CD14-positive monocyte (primary cell): Measurements from ENCODE around the gene MRPS27. TPM values are rescaled to one million over a fixed set of nuclear protein-coding genes. Genes with fewer than 3 reads are reported as not detected.

Experiments used
- DNase-seq, 3 donors: peaks; one replicate each; pipeline ENCODE4 v3.0.0-alpha.2; 2011 to 2022
- H2AFZ ChIP-seq: 2 replicates; pipeline ENCODE4 v1.6.0; 2012; ENCODE audit warnings: mild to moderate bottlenecking, low read depth, low read length, inconsistent platforms; ENCODE audit not compliant: insufficient read depth, poor library complexity, severe bottlenecking
- H3K27ac ChIP-seq, 2 donors: 1 replicate in 1 of 2; 2 replicates in 1 of 2; pipeline ENCODE4 v1.5.1; 2012 to 2013; ENCODE audit warnings: low read length in 2 of 2, control low read depth in 1 of 2, inconsistent platforms in 1 of 2, low read depth in 1 of 2, mild to moderate bottlenecking in 1 of 2
- H3K27me3 ChIP-seq, 2 donors: one replicate each; pipeline versions ENCODE4 v1.6.0 to v1.6.1; 2011 to 2013; ENCODE audit warnings: low read length in 2 of 2; ENCODE audit not compliant: control insufficient read depth in 2 of 2, insufficient read depth in 2 of 2
- H3K36me3 ChIP-seq, 2 donors: replicated peaks in 1 of 2; 1 replicate in 1 of 2; 2 replicates in 1 of 2; pipeline versions ENCODE4 v1.5.1 to v1.6.1; 2012 to 2013; ENCODE audit warnings: low read length in 2 of 2, control low read depth in 1 of 2, inconsistent platforms in 1 of 2, mild to moderate bottlenecking in 1 of 2; ENCODE audit not compliant: insufficient read depth in 2 of 2, control insufficient read depth in 1 of 2
- H3K4me1 ChIP-seq, 2 donors: 1 replicate in 1 of 2; 2 replicates in 1 of 2; pipeline versions ENCODE4 v1.5.1 to v1.6.1; 2012 to 2013; ENCODE audit warnings: low read length in 2 of 2, control low read depth in 1 of 2, inconsistent platforms in 1 of 2, mild to moderate bottlenecking in 1 of 2, moderate library complexity in 1 of 2; ENCODE audit not compliant: insufficient read depth in 2 of 2, control insufficient read depth in 1 of 2
- H3K4me2 ChIP-seq: replicated peaks from 2 replicates; pipeline ENCODE3; 2012; ENCODE audit warnings: low read length, moderate library complexity, mild to moderate bottlenecking; ENCODE audit not compliant: poor library complexity, severe bottlenecking; ENCODE audit errors: extremely low read depth
- H3K4me3 ChIP-seq, 3 experiments: fragments of 200-600 bp in 1 of 3; sonication (generic) in 1 of 3; replicated peaks in 1 of 3; 1 replicate in 2 of 3; 2 replicates in 1 of 3; pipeline ENCODE4 v1.5.1; 2011 to 2013; ENCODE audit warnings: low read length in 3 of 3, mild to moderate bottlenecking in 3 of 3, control low read depth in 2 of 3, low read depth in 2 of 3, inconsistent platforms in 1 of 3, moderate library complexity in 1 of 3
- H3K79me2 ChIP-seq: 2 replicates; pipeline ENCODE4 v1.6.0; 2012; ENCODE audit warnings: mild to moderate bottlenecking, control low read depth, inconsistent platforms, low read length, moderate library complexity; ENCODE audit not compliant: insufficient read depth
- H3K9ac ChIP-seq: 2 replicates; pipeline ENCODE4 v1.6.0; 2017; ENCODE audit warnings: low read length, mild to moderate bottlenecking; ENCODE audit not compliant: insufficient read depth, poor library complexity, severe bottlenecking
- H3K9me3 ChIP-seq, 2 donors: replicated peaks in 1 of 2; 1 replicate in 1 of 2; 2 replicates in 1 of 2; pipeline versions ENCODE4 v1.5.1 to v1.6.1; 2012 to 2013; ENCODE audit warnings: low read length in 2 of 2, control low read depth in 1 of 2; ENCODE audit not compliant: control insufficient read depth in 1 of 2, insufficient read depth in 1 of 2
- H4K20me1 ChIP-seq: 2 replicates; pipeline ENCODE4 v1.6.0; 2012; ENCODE audit warnings: mild to moderate bottlenecking, low read length, control low read depth, moderate library complexity; ENCODE audit not compliant: insufficient read depth
- H3K27ac Mint-ChIP-seq, 7 donors: one replicate each; pipeline ENCODE4 v1.8.0; 2020; ENCODE audit warnings: mild to moderate bottlenecking in 7 of 7, mixed read lengths in 7 of 7, moderate library complexity in 6 of 7, inconsistent platforms in 2 of 7
- H3K27me3 Mint-ChIP-seq, 3 donors: one replicate each; pipeline ENCODE4 v1.8.0; 2021 to 2022; ENCODE audit warnings: low read depth in 3 of 3, mild to moderate bottlenecking in 3 of 3, mixed read lengths in 3 of 3, moderate library complexity in 3 of 3, inconsistent platforms in 1 of 3
- H3K36me3 Mint-ChIP-seq, 2 donors: one replicate each; pipeline ENCODE4 v1.8.0; 2020; ENCODE audit warnings: mixed read lengths in 2 of 2, inconsistent platforms in 1 of 2, mild to moderate bottlenecking in 1 of 2
- H3K4me1 Mint-ChIP-seq: one replicate; pipeline ENCODE4 v1.8.0; 2020; ENCODE audit warnings: mild to moderate bottlenecking, mixed read lengths
- H3K4me3 Mint-ChIP-seq, 2 donors: one replicate each; pipeline ENCODE4 v1.8.0; 2020; ENCODE audit warnings: mild to moderate bottlenecking in 2 of 2, mixed read lengths in 2 of 2, moderate library complexity in 1 of 2
- H3K9me3 Mint-ChIP-seq, 7 donors: one replicate each; pipeline ENCODE4 v1.8.0; 2020 to 2022; ENCODE audit warnings: mixed read lengths in 7 of 7, mild to moderate bottlenecking in 6 of 7, moderate library complexity in 6 of 7, inconsistent platforms in 2 of 7
- CTCF ChIP-seq: fragments of 200-600 bp; IDR thresholded peaks from one replicate; pipeline ENCODE4 v1.8.0; 2022; ENCODE audit warnings: antibody characterized with exemption, mild to moderate bottlenecking
- WGBS: methylation state at CpG from one replicate; pipeline ENCODE4 v1.1.5; 2013; ENCODE audit warnings: missing lambda C conversion rate; ENCODE audit not compliant: insufficient coverage; 5-methylcytosine and 5-hydroxymethylcytosine counted together
- intact Hi-C, 2 donors: fragments of 100-400 bp; cut with micrococcal nuclease; formaldehyde crosslinking; loops; one replicate each; pipeline versions ENCODE4 v1.15.0 to v1.15.1; 2023
- polyA plus RNA-seq, 3 donors: library from polyadenylated mRNA; depleted of rRNA in 1 of 3; unstranded in 2 of 3; stranded (reverse) in 1 of 3; fragments of 300-500 nt in 2 of 3; fragments of >200 nt in 1 of 3; fragmentation: Illumina TruSeq in 2 of 3; gene quantifications; 1 replicate in 2 of 3; 2 replicates in 1 of 3; pipeline ENCODE4 v1.2.3, GENCODE V29; 2012 to 2021

MRPS27 gene
- polyA plus RNA-seq, 3 donors: 13.3 to 19.2 (median 15.3) TPM

GRCh38 chr5:72267685-72268084, 52.4 kb downstream of the MRPS27 start:
- no peaks in the 10 kb centered on the region for H3K4me1 ChIP-seq
- H4K20me1 ChIP-seq: no peaks in the 10 kb centered on the region
- no peaks in the 10 kb centered on the region for H3K9me3 ChIP-seq
- no peak overlapping the region for H3K27ac ChIP-seq
- H3K4me3 ChIP-seq: no peak overlapping the region
- no peaks in the 10 kb centered on the region for H3K36me3 ChIP-seq
- Mint-ChIP-seq H3K9me3 (peaks cover 0 to 3% (median 0%) of the 10 kb centered on the region in 7 donors), H3K27ac (no peak overlapping the region), H3K4me3 (no peak overlapping the region), H3K36me3 (peaks cover 11 to 12% of the 10 kb centered on the region in 2 donors), H3K4me1 (no peaks in the 10 kb centered on the region), H3K27me3 (no peaks in the 10 kb centered on the region)
- no peak overlapping the region for H2AFZ ChIP-seq
- DNase-seq: no peak
- intact Hi-C loops: no loop called here
- no peak overlapping the region for H3K4me2 ChIP-seq
- H3K27me3 ChIP-seq: no peaks in the 10 kb centered on the region
- TF ChIP-seq CTCF: no peak
- no peak overlapping the region for H3K9ac ChIP-seq
- H3K79me2 ChIP-seq: no peaks in the 10 kb centered on the region

- intact Hi-C loops: no loop called here
Observed at GRCh38 chr5:72266862-72267261, 53.2 kb downstream of the MRPS27 start.

More at GRCh38 chr5:72266862-72267261, 53.2 kb downstream of the MRPS27 start:
- Histone ChIP-seq H3K9me3 (no peaks in the 10 kb centered on the region), H3K27me3 (no peaks in the 10 kb centered on the region), H4K20me1 (no peaks in the 10 kb centered on the region), H3K4me1 (no peaks in the 10 kb centered on the region), H3K4me3 (no peak overlapping the region), H3K36me3 (no peaks in the 10 kb centered on the region), H2AFZ (no peak overlapping the region), H3K9ac (no peak overlapping the region), H3K4me2 (no peak overlapping the region), H3K27ac (no peak overlapping the region), H3K79me2 (no peaks in the 10 kb centered on the region)
- no peaks in the 10 kb centered on the region for H3K4me1 Mint-ChIP-seq
- H3K4me3 Mint-ChIP-seq: no peak overlapping the region
- no peak overlapping the region for H3K27ac Mint-ChIP-seq
- no CpG with 5 or more reads among the region's 2 CpGs for WGBS
- peaks cover 5 to 8% of the 10 kb centered on the region in 2 donors for H3K36me3 Mint-ChIP-seq
- no peak for TF ChIP-seq CTCF
- no peaks in the 10 kb centered on the region for H3K27me3 Mint-ChIP-seq
- no peak for DNase-seq
- H3K9me3 Mint-ChIP-seq: no peaks in the 10 kb centered on the region
